WTC11 (cell line): ENCODE data around the gene CTIF. TPM values are rescaled to one million over a fixed set of nuclear protein-coding genes. Genes with fewer than 3 reads are reported as not detected.

ENCODE experiments used
- ATAC-seq: fragments of 200-7000 bp; cut with Tn5 transposase; 2 replicates; pipeline ENCODE4 v1.10.0; 2021; ENCODE audit warnings: mild to moderate bottlenecking, moderate library complexity
- CTCF ChIA-PET: fragments of 300-600 bp; sonication (Branson Sonifier 250); formaldehyde crosslinking; loops from one replicate; lab custom pipeline; 2021; ENCODE audit warnings: antibody characterized with exemption; lab: Charles Lee
- POLR2A ChIA-PET: fragments of 350-600 bp; sonication (Branson Sonifier 250); formaldehyde crosslinking; loops from one replicate; lab custom pipeline; 2021; ENCODE audit warnings: antibody characterized with exemption; lab: Charles Lee
- DNase-seq: peaks from one replicate; pipeline ENCODE4 v3.0.0; 2021; ENCODE audit warnings: low spot score
- H3K27ac Mint-ChIP-seq: 2 replicates; pipeline ENCODE4 v1.8.0; 2021; ENCODE audit warnings: mixed read lengths
- H3K27me3 Mint-ChIP-seq: 2 replicates; pipeline ENCODE4 v1.8.0; 2021; ENCODE audit warnings: low read depth, mild to moderate bottlenecking, moderate library complexity, mixed read lengths
- H3K36me3 Mint-ChIP-seq: 2 replicates; pipeline ENCODE4 v1.8.0; 2021; ENCODE audit warnings: mixed read lengths
- H3K4me1 Mint-ChIP-seq: 2 replicates; pipeline ENCODE4 v1.8.0; 2022; ENCODE audit warnings: mixed read lengths
- H3K4me3 Mint-ChIP-seq: 2 replicates; pipeline ENCODE4 v1.8.0; 2021; ENCODE audit warnings: mild to moderate bottlenecking, moderate library complexity, mixed read lengths
- H3K9me3 Mint-ChIP-seq: 2 replicates; pipeline ENCODE4 v1.8.0; 2021; ENCODE audit warnings: mixed read lengths
- ETV6 ChIP-seq: sonication (generic); formaldehyde crosslinking; IDR thresholded peaks from 2 replicates; pipeline ENCODE4 v1.8.1; 2022; ENCODE audit warnings: mild to moderate bottlenecking, missing genetic modification reagents
- GTF2I ChIP-seq: fragments of 250-450 bp; sonication (Bioruptor Pico); conservative IDR thresholded peaks from 2 replicates; pipeline ENCODE4 v1.4.0; 2021; ENCODE audit warnings: mild to moderate bottlenecking
- JAZF1 ChIP-seq: fragments of 250-450 bp; sonication (Bioruptor Pico); IDR thresholded peaks from 2 replicates; pipeline ENCODE4 v1.9.0; 2021; ENCODE audit warnings: moderate library complexity, mild to moderate bottlenecking, inconsistent platforms
- MLX ChIP-seq: sonication (generic); formaldehyde crosslinking; IDR thresholded peaks from 2 replicates; pipeline ENCODE4 v1.8.1; 2023; ENCODE audit warnings: mild to moderate bottlenecking, missing genetic modification reagents, moderate library complexity
- MYBL2 ChIP-seq: sonication (generic); formaldehyde crosslinking; IDR thresholded peaks from 2 replicates; pipeline ENCODE4 v1.8.1; 2023; ENCODE audit warnings: mild to moderate bottlenecking, moderate library complexity, missing genetic modification reagents
- STAT6 ChIP-seq: sonication (generic); formaldehyde crosslinking; conservative IDR thresholded peaks from 2 replicates; pipeline ENCODE4 v1.8.1; 2023; ENCODE audit warnings: mild to moderate bottlenecking, low read depth, missing genetic modification reagents, moderate library complexity
- ZNF219 ChIP-seq: sonication (generic); formaldehyde crosslinking; IDR thresholded peaks from 2 replicates; pipeline ENCODE4 v1.8.0; 2023; ENCODE audit warnings: missing genetic modification reagents, mild to moderate bottlenecking, borderline replicate concordance
- ZNF317 ChIP-seq: sonication (generic); formaldehyde crosslinking; IDR thresholded peaks from 2 replicates; pipeline ENCODE4 v1.8.1; 2023; ENCODE audit warnings: low read depth, mild to moderate bottlenecking, moderate library complexity, missing genetic modification reagents, borderline replicate concordance
- ZNF416 ChIP-seq: fragments of 250-450 bp; sonication (Bioruptor Pico); IDR thresholded peaks from 2 replicates; pipeline ENCODE4 v1.9.0; 2021; ENCODE audit warnings: mild to moderate bottlenecking, inconsistent platforms
- ZNF423 ChIP-seq: fragments of 250-450 bp; sonication (Bioruptor Pico); IDR thresholded peaks from 2 replicates; pipeline ENCODE4 v2.1.2; 2022; ENCODE audit warnings: mild to moderate bottlenecking, moderate library complexity
- total RNA-seq: library from RNA; stranded (reverse); gene quantifications from 3 replicates; pipeline ENCODE4 v1.2.3, GENCODE V29; 2021
- TF ChIP-seq, protein P1 (sequence below): fragments of 250-450 bp; sonication (Bioruptor Pico); IDR thresholded peaks from 2 replicates; pipeline ENCODE4 v1.8.0; 2021; ENCODE audit warnings: mild to moderate bottlenecking
- TF ChIP-seq, protein P2 (sequence below): sonication (generic); formaldehyde crosslinking; IDR thresholded peaks from 2 replicates; pipeline ENCODE4 v1.8.0; 2023; ENCODE audit warnings: missing genetic modification reagents
- TF ChIP-seq, protein P3 (sequence below): sonication (generic); formaldehyde crosslinking; IDR thresholded peaks from 2 replicates; pipeline ENCODE4 v1.8.1; 2022; ENCODE audit warnings: mild to moderate bottlenecking, moderate library complexity, missing genetic modification reagents
- TF ChIP-seq, protein P4 (sequence below): sonication (generic); formaldehyde crosslinking; IDR thresholded peaks from 2 replicates; pipeline ENCODE4 v1.8.0; 2022; ENCODE audit warnings: mild to moderate bottlenecking, missing genetic modification reagents

Gene CTIF
- total RNA-seq, 1 experiment from 2014 or later = 28.5 TPM

- no peak for TF ChIP-seq MYBL2 (CRISPR knock-in tag)
- TF ChIP-seq, protein P1, sequence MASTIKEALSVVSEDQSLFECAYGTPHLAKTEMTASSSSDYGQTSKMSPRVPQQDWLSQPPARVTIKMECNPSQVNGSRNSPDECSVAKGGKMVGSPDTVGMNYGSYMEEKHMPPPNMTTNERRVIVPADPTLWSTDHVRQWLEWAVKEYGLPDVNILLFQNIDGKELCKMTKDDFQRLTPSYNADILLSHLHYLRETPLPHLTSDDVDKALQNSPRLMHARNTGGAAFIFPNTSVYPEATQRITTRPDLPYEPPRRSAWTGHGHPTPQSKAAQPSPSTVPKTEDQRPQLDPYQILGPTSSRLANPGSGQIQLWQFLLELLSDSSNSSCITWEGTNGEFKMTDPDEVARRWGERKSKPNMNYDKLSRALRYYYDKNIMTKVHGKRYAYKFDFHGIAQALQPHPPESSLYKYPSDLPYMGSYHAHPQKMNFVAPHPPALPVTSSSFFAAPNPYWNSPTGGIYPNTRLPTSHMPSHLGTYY (CRISPR knock-in tag) = no peak
- no peak for TF ChIP-seq ETV6 (CRISPR knock-in tag)
- TF ChIP-seq, protein P2, sequence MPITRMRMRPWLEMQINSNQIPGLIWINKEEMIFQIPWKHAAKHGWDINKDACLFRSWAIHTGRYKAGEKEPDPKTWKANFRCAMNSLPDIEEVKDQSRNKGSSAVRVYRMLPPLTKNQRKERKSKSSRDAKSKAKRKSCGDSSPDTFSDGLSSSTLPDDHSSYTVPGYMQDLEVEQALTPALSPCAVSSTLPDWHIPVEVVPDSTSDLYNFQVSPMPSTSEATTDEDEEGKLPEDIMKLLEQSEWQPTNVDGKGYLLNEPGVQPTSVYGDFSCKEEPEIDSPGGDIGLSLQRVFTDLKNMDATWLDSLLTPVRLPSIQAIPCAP (CRISPR knock-in tag) = no peak
- TF ChIP-seq ZNF423 (CRISPR knock-in tag) = no peak
- no peak for TF ChIP-seq ZNF416 (CRISPR knock-in tag)
Observed at GRCh38 chr18:48694295-48694694, 155.5 kb downstream of the CTIF start (continued).

- H3K4me1 Mint-ChIP-seq = no peaks in the 10 kb centered on the region
- no peaks in the 10 kb centered on the region for H3K36me3 Mint-ChIP-seq
- ChIA-PET POLR2A (no interaction called here), CTCF (no interaction called here)
- H3K9me3 Mint-ChIP-seq = no peaks in the 10 kb centered on the region
- H3K27me3 Mint-ChIP-seq = no peaks in the 10 kb centered on the region
- no peak for DNase-seq
- ATAC-seq = no peak
- no peak overlapping the region for H3K4me3 Mint-ChIP-seq
- no peak for TF ChIP-seq ZNF423 (CRISPR knock-in tag)
- TF ChIP-seq JAZF1 = no peak
- TF ChIP-seq STAT6 (CRISPR knock-in tag) = no peak
- TF ChIP-seq ZNF219 = no peak
- H3K27ac Mint-ChIP-seq = no peak overlapping the region
Observed at GRCh38 chr18:48695671-48696070, 156.8 kb downstream of the CTIF start.

GRCh38 chr18:48696218-48696617 is 157.4 kb downstream of the CTIF start:
- Mint-ChIP-seq H3K9me3 (no peaks in the 10 kb centered on the region), H3K36me3 (no peaks in the 10 kb centered on the region), H3K27ac (no peak overlapping the region), H3K27me3 (no peaks in the 10 kb centered on the region)
- POLR2A ChIA-PET = interaction anchor here (0.9 kb wide), 1 partner anchor 251 kb away, joined by 3 read pairs; no protein-coding TSS in a partner anchor
- TF ChIP-seq, protein P3, sequence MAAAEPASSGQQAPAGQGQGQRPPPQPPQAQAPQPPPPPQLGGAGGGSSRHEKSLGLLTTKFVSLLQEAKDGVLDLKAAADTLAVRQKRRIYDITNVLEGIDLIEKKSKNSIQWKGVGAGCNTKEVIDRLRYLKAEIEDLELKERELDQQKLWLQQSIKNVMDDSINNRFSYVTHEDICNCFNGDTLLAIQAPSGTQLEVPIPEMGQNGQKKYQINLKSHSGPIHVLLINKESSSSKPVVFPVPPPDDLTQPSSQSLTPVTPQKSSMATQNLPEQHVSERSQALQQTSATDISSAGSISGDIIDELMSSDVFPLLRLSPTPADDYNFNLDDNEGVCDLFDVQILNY (CRISPR knock-in tag) = no peak
- TF ChIP-seq, protein P4, sequence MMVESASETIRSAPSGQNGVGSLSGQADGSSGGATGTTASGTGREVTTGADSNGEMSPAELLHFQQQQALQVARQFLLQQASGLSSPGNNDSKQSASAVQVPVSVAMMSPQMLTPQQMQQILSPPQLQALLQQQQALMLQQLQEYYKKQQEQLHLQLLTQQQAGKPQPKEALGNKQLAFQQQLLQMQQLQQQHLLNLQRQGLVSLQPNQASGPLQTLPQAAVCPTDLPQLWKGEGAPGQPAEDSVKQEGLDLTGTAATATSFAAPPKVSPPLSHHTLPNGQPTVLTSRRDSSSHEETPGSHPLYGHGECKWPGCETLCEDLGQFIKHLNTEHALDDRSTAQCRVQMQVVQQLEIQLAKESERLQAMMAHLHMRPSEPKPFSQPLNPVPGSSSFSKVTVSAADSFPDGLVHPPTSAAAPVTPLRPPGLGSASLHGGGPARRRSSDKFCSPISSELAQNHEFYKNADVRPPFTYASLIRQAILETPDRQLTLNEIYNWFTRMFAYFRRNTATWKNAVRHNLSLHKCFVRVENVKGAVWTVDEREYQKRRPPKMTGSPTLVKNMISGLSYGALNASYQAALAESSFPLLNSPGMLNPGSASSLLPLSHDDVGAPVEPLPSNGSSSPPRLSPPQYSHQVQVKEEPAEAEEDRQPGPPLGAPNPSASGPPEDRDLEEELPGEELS (CRISPR knock-in tag) = no peak
- TF ChIP-seq MLX (CRISPR knock-in tag) = no peak
- TF ChIP-seq ZNF317 (CRISPR knock-in tag) = no peak
- TF ChIP-seq GTF2I (CRISPR knock-in tag) = no peak
- TF ChIP-seq, all 79 proteins: peak for 0
- Mint-ChIP-seq H3K4me3 (no peak overlapping the region), H3K4me1 (no peaks in the 10 kb centered on the region)
- ATAC-seq (no peak), DNase-seq (no peak)
- CTCF ChIA-PET = no interaction called here
